OCI-LY7 (cell line): ENCODE data around the gene TFEC. TPM values are rescaled to one million over a fixed set of nuclear protein-coding genes. Genes with fewer than 3 reads are reported as not detected.

ENCODE experiments used
- BruUV-seq: library from RNA; stranded (reverse); fragments of 400-500 nt; replicated peaks from 2 replicates; lab custom pipeline; 2021; lab: Mats Ljungman, UMichigan
- CTCF ChIA-PET: fragments of 300-600 bp; sonication (Branson Sonifier 250); formaldehyde crosslinking; loops from one replicate; lab custom pipeline; 2022; ENCODE audit warnings: antibody characterized with exemption; ENCODE audit not compliant: unreplicated experiment; lab: Charles Lee
- POLR2A ChIA-PET: fragments of 300-600 bp; sonication (Branson Sonifier 250); formaldehyde crosslinking; loops from one replicate; lab custom pipeline; 2022; ENCODE audit warnings: antibody characterized with exemption; lab: Charles Lee
- DNase-seq: peaks from one replicate; pipeline ENCODE4 v3.0.0-alpha.2; 2015; ENCODE audit warnings: low spot score
- H2AFZ ChIP-seq: fragments of 200-600 bp; sonication (generic), shearing (Covaris generic); 2 replicates; pipeline ENCODE4 v1.6.1; 2014; ENCODE audit warnings: mild to moderate bottlenecking, antibody characterized with exemption, low read length, moderate library complexity
- H3K27ac ChIP-seq: fragments of 200-600 bp; sonication (generic); 2 replicates; pipeline ENCODE4 v1.5.1; 2014; ENCODE audit warnings: mixed run types, low read depth, mild to moderate bottlenecking, moderate library complexity, low read length, inconsistent platforms; ENCODE audit not compliant: poor library complexity, severe bottlenecking
- H3K36me3 ChIP-seq: fragments of 200-600 bp; sonication (generic); 2 replicates; pipeline ENCODE4 v1.6.1; 2014; ENCODE audit warnings: mild to moderate bottlenecking, antibody characterized with exemption, low read length, moderate library complexity, mixed read lengths; ENCODE audit not compliant: insufficient read depth
- H3K4me1 ChIP-seq: fragments of 200-600 bp; sonication (generic); 2 replicates; pipeline ENCODE4 v1.5.1; 2014; ENCODE audit warnings: mild to moderate bottlenecking, low read length; ENCODE audit not compliant: insufficient read depth, poor library complexity, severe bottlenecking
- H3K4me2 ChIP-seq: fragments of 200-600 bp; sonication (generic); 2 replicates; pipeline ENCODE4 v1.6.1; 2014; ENCODE audit warnings: mild to moderate bottlenecking, low read length
- H3K4me3 ChIP-seq: fragments of 200-600 bp; sonication (generic); 2 replicates; pipeline ENCODE4 v1.5.1; 2014; ENCODE audit warnings: mild to moderate bottlenecking, low read depth, low read length; ENCODE audit not compliant: poor library complexity, severe bottlenecking
- H3K79me2 ChIP-seq: fragments of 200-600 bp; sonication (generic); 2 replicates; pipeline ENCODE4 v1.6.1; 2016; ENCODE audit warnings: low read depth, mild to moderate bottlenecking, low read length, moderate library complexity, mixed read lengths; ENCODE audit not compliant: insufficient read depth
- H3K9me2 ChIP-seq: fragments of 200-600 bp; sonication (generic); 2 replicates; pipeline ENCODE4 v1.6.1; 2016; ENCODE audit warnings: mild to moderate bottlenecking, low read length, mixed read lengths; ENCODE audit not compliant: insufficient read depth
- H3K9me3 ChIP-seq: fragments of 200-600 bp; sonication (generic); 2 replicates; pipeline ENCODE4 v1.6.1; 2014; ENCODE audit warnings: mild to moderate bottlenecking, mixed run types, low read length, mixed read lengths
- H4K20me1 ChIP-seq: fragments of 200-600 bp; sonication (generic); 2 replicates; pipeline ENCODE4 v1.6.1; 2014; ENCODE audit warnings: mild to moderate bottlenecking, antibody characterized with exemption, low read length, moderate library complexity, mixed read lengths; ENCODE audit not compliant: insufficient read depth
- EZH2phosphoT487 ChIP-seq: fragments of 200-600 bp; sonication (generic); IDR thresholded peaks from 2 replicates; pipeline ENCODE4 v1.6.1; 2018; ENCODE audit warnings: low read depth, borderline replicate concordance, mild to moderate bottlenecking, mixed run types, antibody characterized with exemption, low read length, moderate library complexity, mixed read lengths
- intact Hi-C: fragments of 100-400 bp; cut with micrococcal nuclease; formaldehyde crosslinking; loops from one replicate; pipeline ENCODE4 v1.10.0; 2022; ENCODE audit not compliant: unreplicated experiment
- total RNA-seq, 2 experiments: library from RNA; depleted of rRNA in 1 of 2; stranded (reverse); fragments of >200 nt in 1 of 2; shearing (Covaris generic) in 1 of 2; gene quantifications; 2 replicates each; pipeline ENCODE4 v1.2.3, GENCODE V29; 2014 to 2022
- TF ChIP-seq, protein P1 (sequence below): fragments of 200-600 bp; sonication (generic); conservative IDR thresholded peaks from 2 replicates; pipeline ENCODE4 v1.5.1; 2014; ENCODE audit warnings: mild to moderate bottlenecking, antibody characterized with exemption, low read length, moderate library complexity, mixed read lengths

The TFEC gene
- total RNA-seq, 2 experiments from 2014 or later: 2.2 TPM; not detected in 1

DNA sequence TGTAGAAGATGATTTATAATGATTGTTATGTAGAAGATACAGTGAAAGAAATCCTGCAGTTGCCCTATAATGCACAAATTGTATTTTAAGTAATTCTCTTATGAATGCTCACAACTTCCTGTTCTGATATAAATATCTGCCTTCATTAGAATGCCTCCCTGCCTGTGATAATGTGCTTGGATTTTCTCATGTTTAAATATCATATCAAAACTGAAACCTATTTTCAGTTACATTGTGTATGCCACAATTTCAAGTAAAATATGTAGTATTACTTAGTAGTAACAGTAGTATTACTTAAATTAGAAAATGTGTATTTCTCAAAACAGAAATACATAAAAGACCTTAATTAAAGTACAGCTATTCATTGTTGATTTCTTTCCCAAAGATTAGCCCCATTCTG, 41.1 kb upstream of the TFEC start:
- DNase-seq: no peak
- Histone ChIP-seq H3K79me2 (no peaks in the 10 kb centered on the region), H3K9me2 (no peaks in the 10 kb centered on the region), H3K27ac (no peak overlapping the region), H2AFZ (no peak overlapping the region), H3K4me3 (no peak overlapping the region), H3K9me3 (no peaks in the 10 kb centered on the region), H3K4me1 (no peaks in the 10 kb centered on the region), H4K20me1 (no peaks in the 10 kb centered on the region), H3K36me3 (no peaks in the 10 kb centered on the region), H3K4me2 (no peak overlapping the region)
- ChIA-PET POLR2A (interaction anchor here (0.7 kb wide), 1 partner anchor 14 kb away, joined by 3 read pairs; no protein-coding TSS in a partner anchor), CTCF (no interaction called here)
- no TSS peak for BruUV-seq
- TF ChIP-seq EZH2phosphoT487: no peak
- TF ChIP-seq, protein P1, sequence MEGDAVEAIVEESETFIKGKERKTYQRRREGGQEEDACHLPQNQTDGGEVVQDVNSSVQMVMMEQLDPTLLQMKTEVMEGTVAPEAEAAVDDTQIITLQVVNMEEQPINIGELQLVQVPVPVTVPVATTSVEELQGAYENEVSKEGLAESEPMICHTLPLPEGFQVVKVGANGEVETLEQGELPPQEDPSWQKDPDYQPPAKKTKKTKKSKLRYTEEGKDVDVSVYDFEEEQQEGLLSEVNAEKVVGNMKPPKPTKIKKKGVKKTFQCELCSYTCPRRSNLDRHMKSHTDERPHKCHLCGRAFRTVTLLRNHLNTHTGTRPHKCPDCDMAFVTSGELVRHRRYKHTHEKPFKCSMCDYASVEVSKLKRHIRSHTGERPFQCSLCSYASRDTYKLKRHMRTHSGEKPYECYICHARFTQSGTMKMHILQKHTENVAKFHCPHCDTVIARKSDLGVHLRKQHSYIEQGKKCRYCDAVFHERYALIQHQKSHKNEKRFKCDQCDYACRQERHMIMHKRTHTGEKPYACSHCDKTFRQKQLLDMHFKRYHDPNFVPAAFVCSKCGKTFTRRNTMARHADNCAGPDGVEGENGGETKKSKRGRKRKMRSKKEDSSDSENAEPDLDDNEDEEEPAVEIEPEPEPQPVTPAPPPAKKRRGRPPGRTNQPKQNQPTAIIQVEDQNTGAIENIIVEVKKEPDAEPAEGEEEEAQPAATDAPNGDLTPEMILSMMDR: no peak
- intact Hi-C loops: no loop called here

DNA sequence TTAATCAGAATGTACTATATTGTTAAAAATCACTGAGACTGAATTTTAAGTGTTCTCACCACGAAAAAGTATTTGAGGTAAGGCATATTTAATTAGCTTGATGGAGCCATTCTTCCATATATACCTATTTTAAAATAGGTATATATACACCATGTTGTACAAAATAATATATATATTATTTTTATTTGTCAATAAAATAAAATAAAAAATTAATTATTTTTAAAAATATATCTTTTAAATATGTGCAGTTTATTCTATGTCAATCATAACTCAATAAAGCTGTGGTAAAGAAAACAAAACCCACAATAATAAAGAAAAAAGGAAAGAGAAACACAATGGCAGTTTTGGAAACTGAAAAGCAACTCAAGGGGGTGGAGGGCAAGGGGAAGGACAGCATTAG, 33.6 kb upstream of the TFEC start:
- Histone ChIP-seq H3K27ac (no peak overlapping the region), H3K36me3 (no peaks in the 10 kb centered on the region), H4K20me1 (no peaks in the 10 kb centered on the region), H3K4me1 (no peaks in the 10 kb centered on the region), H2AFZ (no peak overlapping the region), H3K4me3 (no peak overlapping the region), H3K4me2 (no peak overlapping the region), H3K9me3 (no peaks in the 10 kb centered on the region), H3K79me2 (no peaks in the 10 kb centered on the region), H3K9me2 (no peaks in the 10 kb centered on the region)
- ChIA-PET POLR2A (no interaction called here), CTCF (no interaction called here)
- TF ChIP-seq, protein P1: no peak
- no peak for TF ChIP-seq EZH2phosphoT487
- no peak for DNase-seq
- intact Hi-C loops: no loop called here
- no TSS peak for BruUV-seq

DNA sequence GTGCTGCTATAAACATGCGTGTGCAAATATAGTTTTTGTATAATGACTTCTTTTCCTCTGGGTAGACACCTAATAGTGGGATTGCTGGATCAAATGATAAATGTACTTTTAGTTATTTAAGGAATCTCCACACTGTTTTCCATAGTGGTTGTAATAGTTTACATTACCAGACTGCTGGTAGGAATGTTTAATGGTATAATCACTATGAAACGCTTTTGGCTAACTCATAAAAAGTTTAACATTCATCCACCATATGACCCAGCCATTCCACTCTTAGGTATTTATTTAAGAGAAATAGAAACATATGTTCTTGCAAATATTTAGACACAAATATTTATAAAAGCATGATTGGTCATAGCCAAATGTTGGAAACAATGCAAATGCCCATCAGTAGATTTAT, 32.1 kb upstream of the TFEC start:
- ChIA-PET POLR2A (no interaction called here), CTCF (no interaction called here)
- H3K4me2 ChIP-seq: no peak overlapping the region
- no peaks in the 10 kb centered on the region for H4K20me1 ChIP-seq
- TF ChIP-seq, protein P1: no peak
- H3K9me2 ChIP-seq: no peaks in the 10 kb centered on the region
- H2AFZ ChIP-seq: no peak overlapping the region
- no peak overlapping the region for H3K27ac ChIP-seq
- no peaks in the 10 kb centered on the region for H3K4me1 ChIP-seq
- H3K79me2 ChIP-seq: no peaks in the 10 kb centered on the region
- no TSS peak for BruUV-seq
- intact Hi-C loops: no loop called here
- H3K36me3 ChIP-seq: no peaks in the 10 kb centered on the region
- H3K9me3 ChIP-seq: no peaks in the 10 kb centered on the region
- DNase-seq: no peak
- H3K4me3 ChIP-seq: no peak overlapping the region
